ENCODE measurements around the gene EXOC3. TPM values are rescaled to one million over a fixed set of nuclear protein-coding genes. Genes with fewer than 3 reads are reported as not detected.

Gene EXOC3
- total RNA-seq, 1 experiment from 2014 or later = 55.0 TPM

DNA sequence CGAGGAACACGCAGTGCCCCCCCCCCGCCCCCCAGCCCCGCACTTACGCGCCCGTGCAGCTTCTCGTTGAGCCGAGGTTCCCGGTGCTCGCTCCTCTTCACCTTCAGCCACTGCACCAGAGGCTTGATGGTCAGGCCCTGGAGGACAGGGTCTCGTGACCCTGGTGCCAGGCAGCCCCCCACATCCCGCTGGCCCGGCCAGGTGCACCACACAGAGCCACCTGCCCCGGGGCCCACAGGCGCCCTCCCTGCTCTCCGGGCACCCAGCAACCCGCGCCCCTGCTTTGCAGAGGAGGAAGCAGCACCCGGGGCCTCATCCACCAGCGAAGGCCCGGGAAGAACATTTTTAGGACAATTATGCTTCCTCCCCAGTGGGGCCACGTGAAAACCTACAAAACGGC, 39.0 kb downstream of the EXOC3 start:
- ChIA-PET CTCF (no interaction called here), POLR2A (no interaction called here)
- no TSS peak for BruUV-seq (replicated peaks)
- Histone ChIP-seq H3K36me3 (ENCODE audit: control insufficient read depth, insufficient read depth, low read length) (no peaks in the 10 kb centered on the region), H3K27ac (ENCODE audit: low read length) (no peak overlapping the region), H3K9me3 (ENCODE audit: control insufficient read depth, insufficient read depth, low read depth, low read length) (no peaks in the 10 kb centered on the region), H3K4me1 (ENCODE audit: control insufficient read depth, insufficient read depth, low read length) (no peaks in the 10 kb centered on the region), H3K27me3 (ENCODE audit: control insufficient read depth, insufficient read depth, low read length) (no peaks in the 10 kb centered on the region), H3K4me3 (ENCODE audit: low read depth in 2 of 2, low read length in 2 of 2) (no peak overlapping the region)
- DNase-seq (ENCODE audit: low read depth, low spot score) (no peak), ATAC-seq (no peak)
- in situ Hi-C loops (cut with HindIII; ENCODE audit: low pct_unique_long_range_greater_than_20kb, low sequenced_read_pairs) (no loop called here), intact Hi-C loops (cut with micrococcal nuclease; ENCODE audit: unreplicated experiment) (no loop called here)
- no peak for TF ChIP-seq CTCF (IDR thresholded peaks at IDR 0.05)
- TF ChIP-seq SIN3A (IDR thresholded peaks at IDR 0.05; ENCODE audit: borderline replicate concordance, insufficient read depth, low read depth, low read length) = no peak
- TF ChIP-seq POLR2AphosphoS5 (IDR thresholded peaks at IDR 0.05; ENCODE audit: low read depth, low read length) = no peak
- TF ChIP-seq, protein P1, sequence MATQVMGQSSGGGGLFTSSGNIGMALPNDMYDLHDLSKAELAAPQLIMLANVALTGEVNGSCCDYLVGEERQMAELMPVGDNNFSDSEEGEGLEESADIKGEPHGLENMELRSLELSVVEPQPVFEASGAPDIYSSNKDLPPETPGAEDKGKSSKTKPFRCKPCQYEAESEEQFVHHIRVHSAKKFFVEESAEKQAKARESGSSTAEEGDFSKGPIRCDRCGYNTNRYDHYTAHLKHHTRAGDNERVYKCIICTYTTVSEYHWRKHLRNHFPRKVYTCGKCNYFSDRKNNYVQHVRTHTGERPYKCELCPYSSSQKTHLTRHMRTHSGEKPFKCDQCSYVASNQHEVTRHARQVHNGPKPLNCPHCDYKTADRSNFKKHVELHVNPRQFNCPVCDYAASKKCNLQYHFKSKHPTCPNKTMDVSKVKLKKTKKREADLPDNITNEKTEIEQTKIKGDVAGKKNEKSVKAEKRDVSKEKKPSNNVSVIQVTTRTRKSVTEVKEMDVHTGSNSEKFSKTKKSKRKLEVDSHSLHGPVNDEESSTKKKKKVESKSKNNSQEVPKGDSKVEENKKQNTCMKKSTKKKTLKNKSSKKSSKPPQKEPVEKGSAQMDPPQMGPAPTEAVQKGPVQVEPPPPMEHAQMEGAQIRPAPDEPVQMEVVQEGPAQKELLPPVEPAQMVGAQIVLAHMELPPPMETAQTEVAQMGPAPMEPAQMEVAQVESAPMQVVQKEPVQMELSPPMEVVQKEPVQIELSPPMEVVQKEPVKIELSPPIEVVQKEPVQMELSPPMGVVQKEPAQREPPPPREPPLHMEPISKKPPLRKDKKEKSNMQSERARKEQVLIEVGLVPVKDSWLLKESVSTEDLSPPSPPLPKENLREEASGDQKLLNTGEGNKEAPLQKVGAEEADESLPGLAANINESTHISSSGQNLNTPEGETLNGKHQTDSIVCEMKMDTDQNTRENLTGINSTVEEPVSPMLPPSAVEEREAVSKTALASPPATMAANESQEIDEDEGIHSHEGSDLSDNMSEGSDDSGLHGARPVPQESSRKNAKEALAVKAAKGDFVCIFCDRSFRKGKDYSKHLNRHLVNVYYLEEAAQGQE (IDR thresholded peaks at IDR 0.05; ENCODE audit: insufficient read depth in 1 of 2, low read depth in 2 of 2, low read length in 1 of 2) = no peak
- TF ChIP-seq TCF7L2 (IDR thresholded peaks at IDR 0.05; ENCODE audit: low read depth, low read length) = no peak

DNA sequence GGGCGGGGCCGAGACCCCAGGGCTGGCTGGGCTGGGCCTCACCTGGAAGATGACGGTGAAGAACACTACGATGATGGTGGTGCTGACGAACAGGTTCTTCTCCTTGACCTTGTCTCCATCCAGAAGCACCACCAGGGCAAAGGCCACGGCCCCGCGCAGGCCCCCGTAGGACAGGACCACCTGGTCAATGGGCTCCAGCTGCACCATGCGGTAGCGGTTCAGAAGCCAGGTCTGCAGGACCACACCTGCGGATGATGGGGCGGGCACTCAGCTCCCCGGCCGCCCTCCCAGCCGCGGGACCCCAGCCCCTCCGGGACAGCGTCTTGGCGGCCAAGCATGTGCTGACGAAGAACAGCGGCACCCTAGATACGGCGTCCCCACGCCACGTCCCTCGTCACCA, 39.5 kb downstream of the EXOC3 start:
- H3K4me1 ChIP-seq (ENCODE audit: control insufficient read depth, insufficient read depth, low read length) = no peaks in the 10 kb centered on the region
- ATAC-seq = no peak
- no peak overlapping the region for H3K4me3 ChIP-seq (ENCODE audit: low read depth in 2 of 2, low read length in 2 of 2)
- TF ChIP-seq, protein P1 (IDR thresholded peaks at IDR 0.05; ENCODE audit: insufficient read depth in 1 of 2, low read depth in 2 of 2, low read length in 1 of 2) = no peak
- TF ChIP-seq TCF7L2 (IDR thresholded peaks at IDR 0.05; ENCODE audit: low read depth, low read length) (no peak), SIN3A (IDR thresholded peaks at IDR 0.05; ENCODE audit: borderline replicate concordance, insufficient read depth, low read depth, low read length) (no peak), CTCF (IDR thresholded peaks at IDR 0.05) (no peak), POLR2AphosphoS5 (IDR thresholded peaks at IDR 0.05; ENCODE audit: low read depth, low read length) (no peak)
- ChIA-PET POLR2A (no interaction called here), CTCF (no interaction called here)
- H3K27ac ChIP-seq (ENCODE audit: low read length) = no peak overlapping the region
- DNase-seq (ENCODE audit: low read depth, low spot score) = no peak
- no peaks in the 10 kb centered on the region for H3K36me3 ChIP-seq (ENCODE audit: control insufficient read depth, insufficient read depth, low read length)
- H3K9me3 ChIP-seq (ENCODE audit: control insufficient read depth, insufficient read depth, low read depth, low read length) = no peaks in the 10 kb centered on the region
- no TSS peak for BruUV-seq (replicated peaks)
- H3K27me3 ChIP-seq (ENCODE audit: control insufficient read depth, insufficient read depth, low read length) = no peaks in the 10 kb centered on the region
- intact Hi-C loops (cut with micrococcal nuclease; ENCODE audit: unreplicated experiment) (no loop called here), in situ Hi-C loops (cut with HindIII; ENCODE audit: low pct_unique_long_range_greater_than_20kb, low sequenced_read_pairs) (no loop called here)
